ENCODE data around the gene ANO5. TPM values are rescaled to one million over a fixed set of nuclear protein-coding genes. Genes with fewer than 3 reads are reported as not detected.

Gene ANO5
- total and polyA plus RNA-seq, 2 donors from 2014 or later = 3.5 to 4.2 TPM

DNA sequence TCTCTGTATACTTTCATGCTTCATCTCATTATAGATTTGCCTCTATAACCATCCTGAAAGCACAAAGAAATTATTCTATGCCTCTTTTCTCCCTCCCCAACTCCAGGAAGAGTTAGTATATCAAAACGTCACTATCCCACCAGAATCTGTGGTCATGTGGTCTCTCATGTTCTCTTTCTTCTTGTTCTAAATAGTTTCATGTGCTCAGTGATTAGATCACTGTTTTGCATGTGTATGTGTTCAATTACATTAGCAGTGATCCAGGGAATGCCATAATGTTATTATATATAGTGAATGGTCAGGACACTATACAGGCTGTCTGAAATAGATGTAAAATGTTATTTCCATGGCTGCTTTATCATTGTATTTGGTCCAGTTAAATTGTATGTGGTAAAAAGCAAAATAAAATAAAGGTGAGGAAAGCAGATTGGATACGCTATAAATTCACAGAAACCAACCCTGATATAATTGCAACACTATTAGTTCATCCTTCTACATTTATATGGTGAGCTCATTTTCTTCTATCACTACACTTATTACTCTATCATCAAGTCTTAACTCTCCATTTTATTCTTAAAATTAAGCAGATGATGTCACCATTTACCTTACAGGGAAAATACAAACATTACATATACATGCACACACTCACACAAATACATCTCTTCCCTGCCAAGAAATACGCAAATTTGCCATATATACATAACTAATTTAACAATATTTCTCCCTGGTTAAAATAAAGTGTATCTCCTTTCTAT is 26.9 kb upstream of the ANO5 start:
- Histone ChIP-seq H3K9ac (ENCODE audit: low read length in 3 of 3) (no peak overlapping the region), H3K4me1 (ENCODE audit: control insufficient read depth in 2 of 3, insufficient read depth in 2 of 3, low read depth in 1 of 3, low read length in 3 of 3) (no peaks in the 10 kb centered on the region), H3K27ac (ENCODE audit: low read depth in 2 of 2, low read length in 2 of 2) (no peak overlapping the region), H3K36me3 (ENCODE audit: control insufficient read depth in 2 of 3, insufficient read depth in 3 of 3, low read length in 3 of 3) (no peaks in the 10 kb centered on the region), H3K9me3 (ENCODE audit: control insufficient read depth in 2 of 3, insufficient read depth in 1 of 3, low read length in 3 of 3) (no peaks in the 10 kb centered on the region), H3K27me3 (ENCODE audit: control insufficient read depth, insufficient read depth, low read length) (no peaks in the 10 kb centered on the region), H3K4me3 (ENCODE audit: low read length in 3 of 3) (no peak overlapping the region)
- FAIRE-seq (no peak), DNase-seq (no peak)
- intact Hi-C loops (cut with DNase I) = no loop called here
- TF ChIP-seq, protein P1, sequence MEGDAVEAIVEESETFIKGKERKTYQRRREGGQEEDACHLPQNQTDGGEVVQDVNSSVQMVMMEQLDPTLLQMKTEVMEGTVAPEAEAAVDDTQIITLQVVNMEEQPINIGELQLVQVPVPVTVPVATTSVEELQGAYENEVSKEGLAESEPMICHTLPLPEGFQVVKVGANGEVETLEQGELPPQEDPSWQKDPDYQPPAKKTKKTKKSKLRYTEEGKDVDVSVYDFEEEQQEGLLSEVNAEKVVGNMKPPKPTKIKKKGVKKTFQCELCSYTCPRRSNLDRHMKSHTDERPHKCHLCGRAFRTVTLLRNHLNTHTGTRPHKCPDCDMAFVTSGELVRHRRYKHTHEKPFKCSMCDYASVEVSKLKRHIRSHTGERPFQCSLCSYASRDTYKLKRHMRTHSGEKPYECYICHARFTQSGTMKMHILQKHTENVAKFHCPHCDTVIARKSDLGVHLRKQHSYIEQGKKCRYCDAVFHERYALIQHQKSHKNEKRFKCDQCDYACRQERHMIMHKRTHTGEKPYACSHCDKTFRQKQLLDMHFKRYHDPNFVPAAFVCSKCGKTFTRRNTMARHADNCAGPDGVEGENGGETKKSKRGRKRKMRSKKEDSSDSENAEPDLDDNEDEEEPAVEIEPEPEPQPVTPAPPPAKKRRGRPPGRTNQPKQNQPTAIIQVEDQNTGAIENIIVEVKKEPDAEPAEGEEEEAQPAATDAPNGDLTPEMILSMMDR (IDR thresholded peaks at IDR 0.05; ENCODE audit: borderline replicate concordance, extremely low read depth, insufficient read depth) = no peak

DNA sequence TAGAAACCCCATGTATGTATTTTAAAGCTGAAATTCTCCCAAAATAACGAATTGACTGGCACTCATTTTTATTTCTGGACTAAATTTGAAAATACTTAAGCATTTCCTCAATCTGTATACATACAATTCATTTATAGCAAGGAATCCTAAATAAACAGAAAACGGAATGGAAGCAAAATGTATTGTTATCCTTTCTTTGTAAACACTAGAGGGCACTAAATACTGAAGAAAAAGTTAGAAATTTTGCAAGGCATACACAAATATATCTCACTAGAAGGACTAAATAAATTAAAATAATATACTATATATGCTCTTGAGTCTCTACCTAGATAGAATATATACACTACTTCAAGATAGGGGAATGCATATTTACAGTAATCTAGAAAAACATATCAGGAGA is 23.1 kb upstream of the ANO5 start:
- H3K36me3 ChIP-seq (ENCODE audit: control insufficient read depth in 2 of 3, insufficient read depth in 3 of 3, low read length in 3 of 3) = no peaks in the 10 kb centered on the region
- no peak overlapping the region for H3K9ac ChIP-seq (ENCODE audit: low read length in 3 of 3)
- no peaks in the 10 kb centered on the region for H3K27me3 ChIP-seq (ENCODE audit: control insufficient read depth, insufficient read depth, low read length)
- TF ChIP-seq, protein P1 (IDR thresholded peaks at IDR 0.05; ENCODE audit: borderline replicate concordance, extremely low read depth, insufficient read depth) = no peak
- H3K9me3 ChIP-seq (ENCODE audit: control insufficient read depth in 2 of 3, insufficient read depth in 1 of 3, low read length in 3 of 3) = no peaks in the 10 kb centered on the region
- H3K4me1 ChIP-seq (ENCODE audit: control insufficient read depth in 2 of 3, insufficient read depth in 2 of 3, low read depth in 1 of 3, low read length in 3 of 3) = no peaks in the 10 kb centered on the region
- FAIRE-seq (peak; percentile 86), DNase-seq (peak in 1 of 5 donors; percentile 4)
- intact Hi-C loops (cut with DNase I) = no loop called here
- H3K27ac ChIP-seq (ENCODE audit: low read depth in 2 of 2, low read length in 2 of 2) = no peak overlapping the region
- H3K4me3 ChIP-seq (ENCODE audit: low read length in 3 of 3) = no peak overlapping the region

DNA sequence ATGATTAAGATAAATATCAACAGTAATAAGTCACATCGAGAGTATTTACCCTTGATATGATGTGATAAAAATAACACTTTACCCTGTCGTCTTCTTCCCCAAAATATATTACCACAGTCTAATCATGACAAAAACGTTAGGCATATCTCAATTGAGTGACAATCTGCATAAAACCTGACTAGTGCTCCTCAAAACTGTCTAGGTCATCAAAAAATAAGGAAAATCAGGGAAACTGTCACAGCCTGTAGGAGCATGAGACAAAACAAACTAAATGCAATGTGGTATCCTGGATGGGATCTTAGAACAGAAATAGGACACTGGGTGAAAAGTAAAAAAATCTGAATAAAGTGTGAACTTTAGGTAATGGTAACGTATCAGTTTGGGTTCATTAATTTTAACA is 19.4 kb upstream of the ANO5 start:
- no peaks in the 10 kb centered on the region for H3K27me3 ChIP-seq (ENCODE audit: control insufficient read depth, insufficient read depth, low read length)
- no peaks in the 10 kb centered on the region for H3K4me1 ChIP-seq (ENCODE audit: control insufficient read depth in 2 of 3, insufficient read depth in 2 of 3, low read depth in 1 of 3, low read length in 3 of 3)
- FAIRE-seq (no peak), DNase-seq (no peak)
- H3K9me3 ChIP-seq (ENCODE audit: control insufficient read depth in 2 of 3, insufficient read depth in 1 of 3, low read length in 3 of 3) = no peaks in the 10 kb centered on the region
- H3K9ac ChIP-seq (ENCODE audit: low read length in 3 of 3) = no peak overlapping the region
- no peak overlapping the region for H3K27ac ChIP-seq (ENCODE audit: low read depth in 2 of 2, low read length in 2 of 2)
- H3K36me3 ChIP-seq (ENCODE audit: control insufficient read depth in 2 of 3, insufficient read depth in 3 of 3, low read length in 3 of 3) = no peaks in the 10 kb centered on the region
- intact Hi-C loops (cut with DNase I) = no loop called here
- no peak overlapping the region for H3K4me3 ChIP-seq (ENCODE audit: low read length in 3 of 3)
- TF ChIP-seq, protein P1 (IDR thresholded peaks at IDR 0.05; ENCODE audit: borderline replicate concordance, extremely low read depth, insufficient read depth) = no peak

Measured in kidney (tissue), 14 donors.